Measurements from ENCODE around the gene ERBB4.

DNA sequence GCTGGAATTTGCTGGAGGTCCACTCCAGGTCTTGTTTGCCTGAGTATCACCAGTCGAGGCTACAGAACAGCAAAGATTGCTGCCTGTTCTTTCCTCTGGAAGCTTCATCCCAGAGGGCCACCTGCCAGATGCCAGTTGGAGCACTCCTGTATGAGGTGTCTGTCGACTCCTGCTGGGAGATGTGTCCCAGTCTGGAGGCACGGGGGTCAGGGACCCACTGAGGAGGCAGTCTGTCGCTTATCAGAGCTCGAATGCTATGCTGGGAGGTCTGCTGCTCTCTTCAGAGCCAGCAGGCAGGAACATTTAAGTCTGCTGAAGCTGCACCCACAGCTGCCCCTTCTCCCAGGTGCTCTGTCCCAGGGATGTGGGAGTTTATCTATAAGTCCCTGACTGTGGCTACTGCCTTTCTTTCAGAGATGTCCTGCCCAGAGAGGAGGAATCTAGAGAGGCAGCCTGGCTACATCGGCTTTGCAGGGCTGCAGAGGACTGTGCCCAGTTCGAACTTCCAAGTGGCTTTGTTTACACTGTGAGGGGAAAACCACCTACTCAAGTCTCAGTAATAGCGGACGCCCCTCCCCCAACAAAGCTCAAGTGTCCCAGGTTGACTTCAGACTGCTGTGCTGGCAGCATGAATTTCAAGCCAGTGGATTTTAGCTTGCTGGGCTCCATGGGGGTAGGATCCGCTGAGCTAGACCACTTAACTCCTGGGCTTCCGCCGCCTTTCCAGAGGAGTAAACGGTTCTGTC is 301.1 kb downstream of the ERBB4 start:
- no peak for TF ChIP-seq CTCF (IDR thresholded peaks at IDR 0.05)
- no peak for TF ChIP-seq POLR2A (IDR thresholded peaks at IDR 0.05)

All from Peyer's patch (tissue), 4 donors.